Erythroblast (primary cell): Measurements from ENCODE around the gene LZTS2.

ENCODE experiments used
- DNase-seq, 2 experiments: peaks; one replicate each; lab custom pipeline; 2025; lab: John Stamatoyannopoulos, UW
- GATA1 ChIP-seq: IDR thresholded peaks from 2 replicates; pipeline ENCODE4 v1.6.1; 2011; ENCODE audit warnings: low read depth, mild to moderate bottlenecking, control low read depth, low read length, moderate library complexity
- POLR2A ChIP-seq: IDR thresholded peaks from 2 replicates; pipeline ENCODE4 v1.6.1; 2011; ENCODE audit warnings: mild to moderate bottlenecking, low read length

The LZTS2 gene

DNA sequence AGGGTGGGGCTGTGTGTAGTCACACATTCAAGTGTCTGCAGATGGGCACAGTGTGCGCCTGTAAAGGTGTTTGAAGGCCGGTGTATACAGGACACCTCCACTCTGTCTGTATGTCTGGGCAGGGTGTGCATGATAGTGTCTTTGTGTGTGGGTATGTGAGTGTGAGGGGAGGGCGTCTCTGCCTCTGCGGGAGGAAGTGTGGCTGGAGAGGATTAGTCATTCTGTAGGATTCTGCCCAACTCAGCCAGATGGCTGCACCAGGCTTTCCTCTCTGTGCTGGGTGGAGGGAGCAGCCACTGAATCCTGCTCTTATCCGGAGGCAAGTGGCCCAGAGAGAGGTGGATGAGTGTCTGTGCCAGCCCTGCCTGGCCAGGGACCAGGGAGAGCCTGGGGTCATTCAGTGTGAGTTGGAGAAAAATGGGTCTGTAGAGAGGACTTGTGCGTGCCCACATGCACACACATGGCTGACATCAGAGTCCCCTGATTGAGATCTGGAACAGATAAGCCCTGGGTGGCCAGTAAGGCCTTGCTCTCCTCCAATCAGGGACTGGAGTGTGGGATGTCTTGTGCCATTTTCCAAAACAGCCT is 33.1 kb downstream of the LZTS2 start:
- peak; percentile 79 for TF ChIP-seq POLR2A
- no peak for TF ChIP-seq GATA1
- peak; percentile 37 to 61 for DNase-seq

DNA sequence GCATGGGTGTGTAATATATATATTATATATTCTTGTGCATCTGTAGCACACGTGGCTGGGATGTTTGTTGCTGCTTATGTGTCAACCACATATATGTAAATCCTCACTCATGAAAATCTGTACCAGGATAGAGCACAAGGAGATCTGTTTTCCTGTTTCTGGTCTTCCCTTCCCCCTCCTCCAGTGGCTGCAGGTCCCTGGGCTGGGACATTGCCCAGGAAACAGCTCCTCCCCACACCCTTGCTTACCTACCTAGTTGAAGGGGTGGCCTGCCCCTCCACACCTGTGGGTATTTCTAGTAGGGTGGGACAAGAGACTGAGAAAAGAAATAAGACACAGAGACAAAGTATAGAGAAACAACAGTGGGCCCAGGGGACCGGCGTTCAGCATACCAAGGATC is 33.7 kb downstream of the LZTS2 start:
- TF ChIP-seq GATA1 (no peak), POLR2A (no peak)
- no peak for DNase-seq

DNA sequence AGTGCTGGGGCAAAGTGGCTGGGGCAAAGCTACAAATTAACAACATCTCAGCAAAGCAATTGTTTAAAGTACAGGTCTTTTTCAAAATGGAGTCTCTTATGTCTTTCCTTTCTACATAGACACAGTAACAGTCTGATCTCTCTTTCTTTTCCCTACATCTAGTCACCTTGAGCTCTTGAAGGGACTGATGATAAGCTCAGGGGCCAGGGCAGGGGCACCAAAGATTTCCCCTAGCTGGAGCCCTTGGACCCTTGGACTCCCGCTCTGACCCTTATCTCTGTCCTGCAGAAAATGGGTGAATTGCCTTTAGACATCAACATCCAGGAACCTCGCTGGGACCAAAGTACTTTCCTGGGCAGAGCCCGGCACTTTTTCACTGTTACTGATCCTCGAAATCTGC is 34.8 kb downstream of the LZTS2 start:
- DNase-seq: peak; percentile 18 to 25

DNA sequence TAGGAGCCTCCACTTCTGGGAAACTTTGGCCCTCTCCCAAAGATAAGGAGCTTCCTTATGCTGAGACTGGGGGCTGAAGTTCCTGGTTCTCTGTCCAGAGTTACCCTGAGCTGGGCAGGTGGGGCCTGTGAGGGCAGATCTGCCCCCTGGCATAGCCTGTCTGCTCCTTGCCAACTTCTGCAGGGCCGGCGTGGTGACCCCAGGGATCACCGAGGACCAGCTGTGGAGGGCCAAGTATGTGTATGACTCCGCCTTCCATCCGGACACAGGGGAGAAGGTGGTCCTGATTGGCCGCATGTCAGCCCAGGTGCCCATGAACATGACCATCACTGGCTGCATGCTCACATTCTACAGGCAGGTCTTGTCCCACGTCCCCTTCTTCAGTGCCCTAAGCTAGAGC is 35.7 kb downstream of the LZTS2 start:
- no peak for TF ChIP-seq POLR2A
- no peak for TF ChIP-seq GATA1
- no peak for DNase-seq

DNA sequence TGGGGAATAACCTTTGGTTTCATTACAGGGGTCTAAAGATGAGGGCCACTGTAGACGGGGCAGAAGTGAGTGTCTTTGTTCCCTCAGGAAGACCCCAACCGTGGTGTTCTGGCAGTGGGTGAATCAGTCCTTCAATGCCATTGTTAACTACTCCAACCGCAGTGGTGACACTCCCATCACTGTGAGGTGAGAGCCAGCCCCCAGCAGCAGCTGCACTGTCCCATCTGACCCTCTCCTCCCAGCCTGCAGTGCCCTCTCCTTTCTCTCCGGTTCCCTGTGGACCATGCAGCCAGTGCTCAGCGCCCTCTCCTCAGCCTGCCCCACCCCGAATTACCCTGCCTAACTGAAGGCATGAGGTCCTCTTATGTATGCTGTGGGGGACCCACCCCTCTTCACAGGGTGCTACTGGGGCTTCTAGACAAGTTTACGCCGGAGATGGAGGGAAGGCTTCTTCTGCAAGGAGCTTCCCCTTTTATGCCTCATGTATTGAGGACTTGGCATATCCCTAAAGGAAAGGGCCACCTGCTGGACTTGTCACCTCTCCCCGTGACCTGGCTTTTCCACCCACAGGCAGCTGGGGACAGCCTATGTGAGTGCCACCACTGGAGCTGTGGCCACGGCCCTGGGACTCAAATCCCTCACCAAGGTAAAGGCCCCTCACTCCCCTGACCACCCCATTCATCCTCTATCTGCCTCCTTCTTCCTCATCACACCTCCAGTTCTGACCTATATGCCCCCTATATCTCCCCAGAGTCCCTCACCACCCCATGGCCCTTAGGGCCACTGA is 36.5 kb downstream of the LZTS2 start:
- TF ChIP-seq POLR2A (no peak), GATA1 (no peak)
- no peak for DNase-seq

DNA sequence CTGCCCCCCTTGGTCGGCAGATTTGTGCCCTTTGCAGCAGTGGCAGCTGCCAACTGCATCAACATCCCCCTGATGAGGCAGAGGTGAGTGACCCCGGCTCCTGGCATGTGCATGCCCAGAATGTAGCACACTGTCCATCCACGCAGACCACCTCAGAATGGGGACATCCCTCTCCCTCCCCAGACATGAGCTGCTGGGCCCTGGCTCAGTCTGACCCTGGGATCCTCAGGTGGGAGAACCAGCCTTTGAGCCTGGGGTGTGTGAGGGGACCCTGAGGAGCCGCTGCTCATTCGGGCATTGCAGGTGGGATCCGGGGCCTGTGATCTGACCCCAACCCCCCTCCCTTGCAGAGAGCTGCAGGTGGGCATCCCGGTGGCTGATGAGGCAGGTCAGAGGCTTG is 37.1 kb downstream of the LZTS2 start:
- no peak for DNase-seq
- TF ChIP-seq GATA1: no peak
- TF ChIP-seq POLR2A: no peak

DNA sequence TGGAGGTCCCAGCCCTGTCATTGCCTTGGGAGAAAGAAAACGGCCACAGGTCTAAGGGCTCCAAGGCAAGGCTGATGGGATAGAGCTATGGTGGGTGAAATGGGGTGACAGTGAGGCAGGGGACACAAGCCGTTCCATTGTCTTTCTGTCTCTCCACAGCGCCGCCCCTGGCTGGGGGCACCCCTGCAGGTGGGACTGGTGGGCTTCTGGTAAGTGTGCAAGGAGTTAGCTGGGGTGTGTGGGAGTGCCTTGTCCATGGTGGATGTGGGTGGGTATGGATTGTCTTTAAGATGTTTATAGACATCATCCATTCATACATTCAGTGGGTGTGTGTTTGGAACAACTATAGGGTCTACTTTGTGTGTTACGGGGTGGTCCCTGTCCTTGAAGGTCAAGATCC is 38.9 kb downstream of the LZTS2 start:
- no peak for DNase-seq
- TF ChIP-seq POLR2A: no peak
- TF ChIP-seq GATA1: no peak

DNA sequence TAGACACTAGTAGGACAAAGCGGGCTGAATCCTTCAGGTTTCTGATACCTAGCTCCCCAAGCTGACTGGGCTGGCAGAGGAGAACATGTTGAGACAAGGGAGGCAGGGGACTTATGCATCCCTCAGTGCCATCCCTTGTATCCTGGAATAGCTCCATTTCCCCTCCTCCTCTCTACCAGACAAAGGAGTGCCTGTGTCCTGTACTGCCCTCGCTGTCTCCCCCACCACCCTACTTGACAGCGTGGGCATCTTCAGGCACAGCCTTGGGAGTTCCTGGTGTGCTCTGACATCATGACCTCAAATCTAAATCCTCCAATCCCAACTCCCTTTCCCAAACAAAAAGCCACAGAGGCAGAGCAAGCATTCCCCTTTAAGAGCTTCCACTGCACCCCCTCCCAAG is 40.5 kb downstream of the LZTS2 start:
- no peak for DNase-seq
- no peak for TF ChIP-seq POLR2A
- no peak for TF ChIP-seq GATA1

DNA sequence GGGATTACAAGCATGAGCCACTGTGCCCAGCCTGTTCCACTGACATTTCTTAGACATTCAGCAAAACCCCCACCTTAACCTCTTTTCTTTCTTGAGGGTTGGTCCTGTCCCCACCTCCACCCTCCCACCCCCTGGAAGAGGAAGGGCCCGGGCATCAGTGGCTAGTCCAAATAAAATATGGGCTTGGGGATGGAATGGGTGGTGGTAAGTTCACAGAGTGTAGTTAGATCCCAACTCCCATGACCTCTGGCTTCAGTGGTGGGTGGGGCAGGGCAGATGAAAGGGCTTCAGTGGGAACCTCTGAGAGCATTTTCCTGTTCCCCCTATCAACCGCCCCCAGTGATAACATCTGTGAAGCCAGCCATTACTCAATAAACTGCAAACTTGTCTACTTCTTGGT is 41.2 kb downstream of the LZTS2 start:
- no peak for DNase-seq
- TF ChIP-seq GATA1 (no peak), POLR2A (no peak)

DNA sequence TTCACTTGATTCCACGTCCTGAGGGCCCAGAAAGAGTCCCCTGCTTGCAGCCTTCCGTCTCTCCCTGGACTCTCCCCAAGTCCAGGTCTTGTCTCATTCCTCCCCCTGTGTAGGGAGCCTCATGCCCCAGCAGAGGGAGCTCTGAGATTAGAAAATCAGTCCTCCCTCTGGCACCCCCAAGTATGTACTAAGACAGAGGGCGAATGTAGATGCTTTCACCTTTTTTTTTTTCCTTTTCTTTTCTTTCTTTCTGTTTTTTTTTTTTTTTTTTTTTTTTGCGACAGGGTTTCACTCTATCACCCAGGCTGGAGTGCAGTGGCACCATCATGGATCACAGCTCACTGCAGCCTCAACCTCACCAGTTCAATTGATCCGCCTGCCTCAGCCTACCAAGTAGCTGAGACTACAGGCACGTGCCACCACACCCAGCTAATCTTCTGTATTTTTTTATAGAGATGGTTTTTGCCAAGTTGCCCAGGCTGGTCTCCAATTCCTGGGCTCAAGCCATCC is 41.7 kb downstream of the LZTS2 start:
- no peak for TF ChIP-seq GATA1
- TF ChIP-seq POLR2A: no peak
- peak; percentile 86 to 90 for DNase-seq

DNA sequence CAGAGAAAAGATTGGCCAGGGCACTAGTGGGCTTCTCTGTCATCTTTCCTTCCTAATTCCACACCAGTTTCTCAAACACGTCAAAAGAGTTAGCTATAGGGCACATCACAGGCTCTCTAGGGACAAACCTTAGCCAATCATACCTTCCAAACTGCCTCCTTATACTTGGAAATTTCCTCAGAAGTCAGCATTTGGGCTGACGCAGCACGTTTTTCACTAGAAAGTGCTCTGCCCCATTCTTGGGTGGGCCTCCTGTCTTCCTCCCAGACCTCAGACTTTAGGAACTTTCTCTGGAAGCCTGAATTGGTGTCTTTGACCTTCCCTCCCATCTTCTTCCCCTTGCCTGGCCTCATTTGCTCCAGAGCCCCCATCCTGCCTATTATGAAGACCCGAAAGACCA is 42.5 kb downstream of the LZTS2 start:
- no peak for TF ChIP-seq POLR2A
- TF ChIP-seq GATA1: no peak
- no peak for DNase-seq

DNA sequence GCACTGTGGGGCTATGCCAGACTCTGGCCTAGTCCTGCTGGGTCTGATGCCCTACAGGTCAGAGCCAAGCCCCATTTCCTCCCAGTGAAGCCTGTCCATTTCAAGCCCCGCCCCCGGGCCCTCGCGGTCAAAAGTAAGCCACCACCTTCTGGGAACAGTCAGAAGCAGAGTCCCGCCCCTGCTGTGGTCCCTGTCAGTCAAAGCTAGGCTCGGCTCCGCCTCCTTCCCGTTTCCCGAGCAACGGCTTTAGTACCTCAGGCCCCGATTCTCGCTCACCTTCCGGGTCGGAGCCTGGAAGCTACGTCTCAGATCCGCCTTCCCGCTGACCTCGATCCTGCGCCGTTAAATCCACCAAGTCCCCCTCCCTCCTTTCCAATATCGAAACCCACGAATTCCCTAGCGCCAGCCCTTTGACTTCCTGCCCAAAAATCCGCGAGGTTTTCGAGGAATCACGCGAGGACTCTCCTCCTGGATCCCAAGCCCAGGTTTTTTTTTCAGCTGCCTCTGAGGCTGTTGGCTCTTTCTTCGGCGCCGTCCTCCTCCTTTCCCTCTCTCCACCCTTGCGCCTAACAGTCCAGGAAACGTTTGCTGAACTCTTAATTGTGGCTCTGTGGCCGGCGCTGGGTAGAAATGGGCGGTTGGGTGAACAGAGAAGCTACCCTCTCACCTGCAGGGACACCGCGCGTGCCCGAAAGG is 43.2 kb downstream of the LZTS2 start:
- TF ChIP-seq POLR2A (peak; percentile 59), GATA1 (no peak)

DNA sequence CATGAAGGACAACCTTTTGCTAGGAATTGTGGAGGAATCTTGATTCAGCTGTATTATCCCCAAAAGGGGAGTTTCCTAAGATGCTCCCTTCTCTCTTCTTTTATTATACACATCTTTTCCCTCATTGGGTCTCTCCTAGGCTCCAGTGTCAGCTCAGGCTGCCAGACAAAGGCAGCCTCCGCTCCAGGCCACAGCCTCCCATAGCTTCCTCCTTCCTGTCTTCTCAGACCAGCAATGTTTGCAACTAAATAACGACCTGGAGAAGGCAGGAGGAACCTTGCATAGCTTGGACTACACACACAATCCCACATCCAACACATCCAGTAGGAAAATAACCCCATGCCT is 43.7 kb downstream of the LZTS2 start:
- DNase-seq: no peak
- no peak for TF ChIP-seq GATA1

More for the DNA sequence above, 43.2 kb downstream of the LZTS2 start:
- peak; percentile 89 to 93 for DNase-seq

DNA sequence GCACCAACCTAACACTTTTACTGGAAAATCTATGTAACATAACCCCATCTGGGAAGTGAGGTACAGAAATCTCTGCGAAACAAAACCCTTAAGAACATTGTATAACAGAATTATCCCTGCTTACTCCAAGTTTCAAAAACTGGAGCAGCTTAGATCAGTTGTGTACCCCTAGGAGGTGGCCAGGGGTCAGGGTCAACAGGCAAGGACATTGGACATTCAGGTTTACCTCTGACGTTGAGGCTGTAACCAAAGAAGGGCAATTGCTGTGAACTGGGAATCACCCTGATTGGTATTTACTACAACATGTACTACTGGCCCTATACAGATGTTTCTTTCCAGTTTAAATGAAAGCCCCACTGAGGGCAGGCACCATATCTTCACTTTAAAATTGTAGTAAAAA is 44.5 kb downstream of the LZTS2 start:
- DNase-seq: no peak
- TF ChIP-seq GATA1: no peak
- TF ChIP-seq POLR2A: no peak
